GM10847 (cell line): ENCODE results near the gene RAB11FIP3.

Experiments
- POLR2A ChIP-seq: IDR thresholded peaks from 2 replicates; pipeline ENCODE4 v1.6.1; 2011; ENCODE audit not compliant: insufficient read length; ENCODE audit errors: extremely low read depth

The RAB11FIP3 gene

GRCh38 chr16:539901-540530, 114.6 kb downstream of the RAB11FIP3 start:
- TF ChIP-seq POLR2A: no peak

- TF ChIP-seq POLR2A: no peak
These were observed 115.3 kb downstream of the RAB11FIP3 start for GRCh38 chr16:540645-541340.

- TF ChIP-seq POLR2A: no peak
These were observed 118.1 kb downstream of the RAB11FIP3 start for GRCh38 chr16:543301-544164.

GRCh38 chr16:544517-544916, 119.1 kb downstream of the RAB11FIP3 start:
- no peak for TF ChIP-seq POLR2A

- no peak for TF ChIP-seq POLR2A
These were observed 121.7 kb downstream of the RAB11FIP3 start for GRCh38 chr16:546909-547770.

- no peak for TF ChIP-seq POLR2A
These were observed 123.1 kb downstream of the RAB11FIP3 start for GRCh38 chr16:548586-548985.

- TF ChIP-seq POLR2A: no peak
These were observed 124.3 kb downstream of the RAB11FIP3 start for GRCh38 chr16:549544-550263.

GRCh38 chr16:551210-551609, 125.8 kb downstream of the RAB11FIP3 start:
- no peak for TF ChIP-seq POLR2A

GRCh38 chr16:552171-552570, 126.7 kb downstream of the RAB11FIP3 start:
- TF ChIP-seq POLR2A: no peak

GRCh38 chr16:553601-554296, 128.3 kb downstream of the RAB11FIP3 start:
- TF ChIP-seq POLR2A: no peak

- TF ChIP-seq POLR2A: no peak
These were observed 128.8 kb downstream of the RAB11FIP3 start for GRCh38 chr16:554297-554621.

GRCh38 chr16:554640-555365, 129.4 kb downstream of the RAB11FIP3 start:
- TF ChIP-seq POLR2A: no peak

- no peak for TF ChIP-seq POLR2A
These were observed 130.4 kb downstream of the RAB11FIP3 start for GRCh38 chr16:555528-556473.
